ENCODE data around the gene EML6. TPM values are rescaled to one million over a fixed set of nuclear protein-coding genes. Genes with fewer than 3 reads are reported as not detected.

The EML6 gene
- total RNA-seq, 2 donors from 2014 or later = 1.4 to 2.1 TPM

DNA sequence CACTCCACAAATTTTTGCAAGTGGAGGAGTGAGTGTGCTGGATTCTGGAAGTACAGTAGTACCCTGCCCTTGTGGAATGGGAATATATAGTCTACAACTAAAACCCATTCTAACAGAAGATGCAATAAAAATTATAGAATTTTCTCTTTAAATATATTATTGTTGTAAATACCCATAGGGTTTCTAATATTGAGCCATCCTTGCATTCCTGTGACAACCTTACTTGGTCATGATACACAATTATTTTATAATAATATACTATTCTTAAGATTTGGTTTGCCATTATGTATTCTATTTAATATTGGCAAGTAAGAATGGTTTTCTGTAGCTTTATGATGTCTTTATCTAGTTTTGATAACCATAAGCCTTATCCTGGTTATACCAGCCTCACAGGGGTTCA is 52.2 kb downstream of the EML6 start:
- Histone ChIP-seq H3K27me3 (ENCODE audit: control insufficient read depth, insufficient read depth, low read length, poor library complexity, severe bottlenecking) (no peaks in the 10 kb centered on the region), H3K9ac (ENCODE audit: extremely low read depth, low read length, poor library complexity, severe bottlenecking) (no peak overlapping the region), H3K27ac (ENCODE audit: low read depth, low read length) (no peak overlapping the region), H3K4me3 (ENCODE audit: low read length) (no peak overlapping the region), H3K4me1 (ENCODE audit: control insufficient read depth, insufficient read depth, low read length) (no peaks in the 10 kb centered on the region), H3K9me3 (ENCODE audit: control insufficient read depth, low read length) (peaks cover 20% of the 10 kb centered on the region), H3K36me3 (ENCODE audit: control insufficient read depth, insufficient read depth, low read length) (no peaks in the 10 kb centered on the region)
- Mint-ChIP-seq H3K4me1 (no peaks in the 10 kb centered on the region), H3K4me3 (no peak overlapping the region), H3K27me3 (ENCODE audit: insufficient read depth) (no peaks in the 10 kb centered on the region), H3K9me3 (peaks cover 14% of the 10 kb centered on the region), H3K27ac (no peak overlapping the region), H3K36me3 (ENCODE audit: low read depth) (no peaks in the 10 kb centered on the region)
- DNase-seq = no peak
- TF ChIP-seq, protein P1, sequence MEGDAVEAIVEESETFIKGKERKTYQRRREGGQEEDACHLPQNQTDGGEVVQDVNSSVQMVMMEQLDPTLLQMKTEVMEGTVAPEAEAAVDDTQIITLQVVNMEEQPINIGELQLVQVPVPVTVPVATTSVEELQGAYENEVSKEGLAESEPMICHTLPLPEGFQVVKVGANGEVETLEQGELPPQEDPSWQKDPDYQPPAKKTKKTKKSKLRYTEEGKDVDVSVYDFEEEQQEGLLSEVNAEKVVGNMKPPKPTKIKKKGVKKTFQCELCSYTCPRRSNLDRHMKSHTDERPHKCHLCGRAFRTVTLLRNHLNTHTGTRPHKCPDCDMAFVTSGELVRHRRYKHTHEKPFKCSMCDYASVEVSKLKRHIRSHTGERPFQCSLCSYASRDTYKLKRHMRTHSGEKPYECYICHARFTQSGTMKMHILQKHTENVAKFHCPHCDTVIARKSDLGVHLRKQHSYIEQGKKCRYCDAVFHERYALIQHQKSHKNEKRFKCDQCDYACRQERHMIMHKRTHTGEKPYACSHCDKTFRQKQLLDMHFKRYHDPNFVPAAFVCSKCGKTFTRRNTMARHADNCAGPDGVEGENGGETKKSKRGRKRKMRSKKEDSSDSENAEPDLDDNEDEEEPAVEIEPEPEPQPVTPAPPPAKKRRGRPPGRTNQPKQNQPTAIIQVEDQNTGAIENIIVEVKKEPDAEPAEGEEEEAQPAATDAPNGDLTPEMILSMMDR (conservative IDR thresholded peaks at IDR 0.05) = no peak

DNA sequence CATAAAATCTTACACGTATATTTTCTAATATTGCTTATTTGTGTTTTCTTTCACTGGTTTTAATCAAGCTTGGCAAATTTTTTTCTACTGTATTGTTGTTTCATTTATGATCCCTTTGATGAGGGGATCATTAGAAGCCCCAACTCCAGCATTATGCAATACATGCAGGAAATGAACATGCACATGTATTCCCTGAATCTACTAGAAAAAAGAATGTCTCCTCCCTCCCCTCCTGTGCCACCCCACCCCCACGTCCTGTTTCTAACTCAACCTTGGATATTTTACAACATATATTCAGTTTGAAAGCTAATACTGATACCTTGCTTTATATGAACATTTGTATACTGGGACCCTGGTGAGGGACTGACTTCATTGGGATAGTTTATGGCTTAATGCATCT is 53.0 kb downstream of the EML6 start:
- Histone ChIP-seq H3K9ac (ENCODE audit: extremely low read depth, low read length, poor library complexity, severe bottlenecking) (no peak overlapping the region), H3K4me3 (ENCODE audit: low read length) (no peak overlapping the region), H3K4me1 (ENCODE audit: control insufficient read depth, insufficient read depth, low read length) (no peaks in the 10 kb centered on the region), H3K27ac (ENCODE audit: low read depth, low read length) (no peak overlapping the region), H3K9me3 (ENCODE audit: control insufficient read depth, low read length) (peaks cover 20% of the 10 kb centered on the region), H3K36me3 (ENCODE audit: control insufficient read depth, insufficient read depth, low read length) (no peaks in the 10 kb centered on the region), H3K27me3 (ENCODE audit: control insufficient read depth, insufficient read depth, low read length, poor library complexity, severe bottlenecking) (no peaks in the 10 kb centered on the region)
- Mint-ChIP-seq H3K9me3 (peaks cover 14% of the 10 kb centered on the region), H3K27me3 (ENCODE audit: insufficient read depth) (peaks cover 3% of the 10 kb centered on the region), H3K27ac (no peak overlapping the region), H3K4me1 (no peaks in the 10 kb centered on the region), H3K4me3 (no peak overlapping the region), H3K36me3 (ENCODE audit: low read depth) (no peaks in the 10 kb centered on the region)
- 92% methylated on average over 2 of the region's 2 CpGs; no CpG with 5 or more reads in 1 of the 2 experiments for WGBS, 2 experiments (ENCODE audit: insufficient coverage in 1 of 2, insufficient read length in 1 of 2)
- DNase-seq = no peak
- TF ChIP-seq, protein P1 (conservative IDR thresholded peaks at IDR 0.05) = no peak

DNA sequence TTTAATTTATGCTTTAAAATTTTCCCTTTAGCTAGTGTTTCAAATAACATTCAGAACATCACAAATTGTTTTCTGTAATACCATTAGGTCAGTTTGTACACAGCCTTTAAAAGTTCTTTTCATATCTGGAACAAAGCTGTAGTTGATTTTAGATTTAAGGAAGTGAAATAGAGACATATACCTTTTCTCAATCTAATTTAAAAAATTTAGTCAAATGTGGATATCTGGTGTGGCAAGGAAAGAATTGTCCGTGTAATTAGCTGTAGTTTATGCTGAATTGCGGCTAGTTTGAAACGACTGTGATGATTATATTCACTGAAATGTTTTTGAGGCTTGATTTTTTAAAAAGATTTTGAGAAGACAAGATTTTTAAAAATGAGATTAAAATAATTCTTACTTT is 59.9 kb downstream of the EML6 start:
- Histone ChIP-seq H3K27me3 (ENCODE audit: control insufficient read depth, insufficient read depth, low read length, poor library complexity, severe bottlenecking) (peaks cover 6% of the 10 kb centered on the region), H3K4me1 (ENCODE audit: control insufficient read depth, insufficient read depth, low read length) (peaks cover 6% of the 10 kb centered on the region), H3K4me3 (ENCODE audit: low read length) (no peak overlapping the region), H3K36me3 (ENCODE audit: control insufficient read depth, insufficient read depth, low read length) (no peaks in the 10 kb centered on the region), H3K9me3 (ENCODE audit: control insufficient read depth, low read length) (no peaks in the 10 kb centered on the region), H3K9ac (ENCODE audit: extremely low read depth, low read length, poor library complexity, severe bottlenecking) (no peak overlapping the region), H3K27ac (ENCODE audit: low read depth, low read length) (no peak overlapping the region)
- Mint-ChIP-seq H3K27me3 (ENCODE audit: insufficient read depth) (peaks cover 22% of the 10 kb centered on the region), H3K9me3 (peaks cover 3% of the 10 kb centered on the region), H3K27ac (no peak overlapping the region), H3K4me1 (peaks cover 12% of the 10 kb centered on the region), H3K4me3 (no peak overlapping the region), H3K36me3 (ENCODE audit: low read depth) (no peaks in the 10 kb centered on the region)
- DNase-seq = no peak
- TF ChIP-seq, protein P1 (conservative IDR thresholded peaks at IDR 0.05) = no peak
- WGBS, 2 experiments (ENCODE audit: insufficient coverage in 1 of 2, insufficient read length in 1 of 2) = 88% methylated on average over 3 of the region's 3 CpGs; no CpG with 5 or more reads in 1 of the 2 experiments

Data from endodermal cell (in vitro differentiated cells).